Nephron (organoid): ENCODE results near the gene CLCA4.
"Not testable (repeated sequence)": the region's sequence is repeated elsewhere in the genome, so short reads cannot be mapped to it uniquely, and the experiment has no call there.

Source experiments
- H3K27ac Mint-ChIP-seq, 3 experiments: 2 replicates each; pipeline ENCODE4 v1.8.0; 2020; ENCODE audit warnings: mixed read lengths in 3 of 3, mild to moderate bottlenecking in 2 of 3, moderate library complexity in 1 of 3
- H3K27me3 Mint-ChIP-seq: 2 replicates; pipeline ENCODE4 v1.8.0; 2021; ENCODE audit warnings: low read depth, mild to moderate bottlenecking, moderate library complexity, mixed read lengths
- H3K36me3 Mint-ChIP-seq: 2 replicates; pipeline ENCODE4 v1.8.0; 2020; ENCODE audit warnings: low read depth, mixed read lengths
- H3K4me1 Mint-ChIP-seq: 2 replicates; pipeline ENCODE4 v1.8.0; 2020; ENCODE audit warnings: mixed read lengths
- H3K4me3 Mint-ChIP-seq, 3 experiments: 2 replicates each; pipeline ENCODE4 v1.8.0; 2020; ENCODE audit warnings: mild to moderate bottlenecking in 3 of 3, mixed read lengths in 3 of 3, moderate library complexity in 2 of 3
- H3K9me3 Mint-ChIP-seq: 2 replicates; pipeline ENCODE4 v1.8.0; 2020; ENCODE audit warnings: mixed read lengths
- TF ChIP-seq, protein P1 (sequence below), 3 experiments: fragments of 200-600 bp; sonication (generic); IDR thresholded peaks; one replicate each; pipeline ENCODE4 v1.5.0; 2021; ENCODE audit warnings: antibody characterized with exemption in 3 of 3; ENCODE audit not compliant: unreplicated experiment in 3 of 3

The CLCA4 gene

DNA sequence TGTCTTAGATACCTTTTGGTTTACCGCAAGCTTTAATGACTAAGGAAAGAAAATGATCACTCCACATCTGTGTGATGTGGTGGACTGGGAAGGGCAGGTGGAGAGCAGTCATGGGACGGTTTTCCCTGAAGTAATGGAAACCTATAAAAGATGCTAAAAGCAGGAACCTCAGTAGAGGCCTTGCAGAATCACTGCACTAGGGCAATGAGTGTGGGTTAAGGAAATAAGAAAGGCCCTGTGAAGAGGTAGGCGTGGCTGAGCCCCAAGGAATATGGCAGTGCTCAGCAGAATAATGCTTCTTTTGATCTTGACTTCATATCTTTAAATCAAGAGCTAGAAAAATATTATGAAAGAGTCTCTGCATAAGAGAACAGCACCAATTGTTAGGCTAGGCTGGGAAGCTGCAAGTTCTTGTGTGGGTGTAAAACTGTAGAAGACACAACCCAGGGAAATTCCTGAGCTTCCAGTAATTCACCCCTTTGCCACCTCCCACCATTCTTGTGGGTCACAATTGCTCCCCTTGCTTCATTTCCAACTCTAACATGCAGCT is 49.9 kb downstream of the CLCA4 start:
- H3K4me3 Mint-ChIP-seq, result no peak overlapping the region
- no peak overlapping the region for H3K27ac Mint-ChIP-seq
- peaks cover 10% of the 10 kb centered on the region for H3K9me3 Mint-ChIP-seq

DNA sequence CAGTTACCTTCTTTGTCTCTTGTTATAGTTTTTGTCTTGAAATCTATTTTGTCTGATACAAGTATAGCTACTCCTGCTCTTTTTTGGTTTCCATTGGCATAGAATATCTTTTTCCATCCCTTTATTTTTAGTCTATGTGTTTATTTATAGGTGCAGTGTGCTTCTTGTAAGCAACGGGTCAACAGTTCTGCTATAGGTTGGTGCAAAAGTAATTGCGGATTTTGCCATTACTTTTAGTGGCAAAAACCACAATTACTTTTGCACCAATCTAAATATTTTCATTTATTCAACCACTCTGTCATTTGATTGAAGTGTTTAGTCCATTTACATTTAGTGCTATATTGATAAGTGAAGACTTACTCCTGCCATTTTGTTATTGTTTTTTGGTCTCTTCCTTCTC is 59.2 kb downstream of the CLCA4 start:
- not testable (repeated sequence) for H3K27me3 Mint-ChIP-seq, H3K27ac Mint-ChIP-seq, H3K36me3 Mint-ChIP-seq, H3K4me3 Mint-ChIP-seq, H3K4me1 Mint-ChIP-seq
- H3K9me3 Mint-ChIP-seq, result peaks cover 12% of the 10 kb centered on the region

More for the DNA sequence above, 49.9 kb downstream of the CLCA4 start:
- Mint-ChIP-seq H3K4me1 (no peaks in the 10 kb centered on the region), H3K36me3 (no peaks in the 10 kb centered on the region), H3K27me3 (no peaks in the 10 kb centered on the region)
- TF ChIP-seq, protein P1, sequence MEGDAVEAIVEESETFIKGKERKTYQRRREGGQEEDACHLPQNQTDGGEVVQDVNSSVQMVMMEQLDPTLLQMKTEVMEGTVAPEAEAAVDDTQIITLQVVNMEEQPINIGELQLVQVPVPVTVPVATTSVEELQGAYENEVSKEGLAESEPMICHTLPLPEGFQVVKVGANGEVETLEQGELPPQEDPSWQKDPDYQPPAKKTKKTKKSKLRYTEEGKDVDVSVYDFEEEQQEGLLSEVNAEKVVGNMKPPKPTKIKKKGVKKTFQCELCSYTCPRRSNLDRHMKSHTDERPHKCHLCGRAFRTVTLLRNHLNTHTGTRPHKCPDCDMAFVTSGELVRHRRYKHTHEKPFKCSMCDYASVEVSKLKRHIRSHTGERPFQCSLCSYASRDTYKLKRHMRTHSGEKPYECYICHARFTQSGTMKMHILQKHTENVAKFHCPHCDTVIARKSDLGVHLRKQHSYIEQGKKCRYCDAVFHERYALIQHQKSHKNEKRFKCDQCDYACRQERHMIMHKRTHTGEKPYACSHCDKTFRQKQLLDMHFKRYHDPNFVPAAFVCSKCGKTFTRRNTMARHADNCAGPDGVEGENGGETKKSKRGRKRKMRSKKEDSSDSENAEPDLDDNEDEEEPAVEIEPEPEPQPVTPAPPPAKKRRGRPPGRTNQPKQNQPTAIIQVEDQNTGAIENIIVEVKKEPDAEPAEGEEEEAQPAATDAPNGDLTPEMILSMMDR (IDR thresholded peaks at IDR 0.05; ENCODE audit: unreplicated experiment in 3 of 3), result no peak

DNA sequence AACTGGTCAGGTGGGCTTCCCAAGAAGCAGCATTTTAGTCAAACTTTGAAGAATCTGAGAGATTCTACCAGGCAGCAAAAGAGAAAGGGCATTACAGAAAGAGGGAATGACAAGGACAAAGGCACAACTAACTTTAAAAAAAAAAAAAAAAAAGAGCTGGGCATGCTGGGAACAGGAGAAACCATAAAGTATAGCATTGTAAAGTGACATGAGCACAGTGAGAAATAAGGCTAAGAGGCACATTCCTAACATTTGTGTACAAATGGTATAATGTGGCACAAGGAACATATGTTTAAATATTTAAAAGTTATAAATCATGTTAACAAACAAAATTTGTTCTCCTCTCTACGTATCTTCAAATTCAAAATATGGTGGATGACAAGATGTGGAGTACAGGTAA is 69.6 kb downstream of the CLCA4 start:
- peaks cover 24% of the 10 kb centered on the region for H3K9me3 Mint-ChIP-seq
- no peak overlapping the region for H3K4me3 Mint-ChIP-seq
- no peaks in the 10 kb centered on the region for H3K27me3 Mint-ChIP-seq
- no peaks in the 10 kb centered on the region for H3K36me3 Mint-ChIP-seq
- no peak overlapping the region for H3K27ac Mint-ChIP-seq
- H3K4me1 Mint-ChIP-seq, result no peaks in the 10 kb centered on the region
- TF ChIP-seq, protein P1 (IDR thresholded peaks at IDR 0.05; ENCODE audit: unreplicated experiment in 3 of 3), result no peak

DNA sequence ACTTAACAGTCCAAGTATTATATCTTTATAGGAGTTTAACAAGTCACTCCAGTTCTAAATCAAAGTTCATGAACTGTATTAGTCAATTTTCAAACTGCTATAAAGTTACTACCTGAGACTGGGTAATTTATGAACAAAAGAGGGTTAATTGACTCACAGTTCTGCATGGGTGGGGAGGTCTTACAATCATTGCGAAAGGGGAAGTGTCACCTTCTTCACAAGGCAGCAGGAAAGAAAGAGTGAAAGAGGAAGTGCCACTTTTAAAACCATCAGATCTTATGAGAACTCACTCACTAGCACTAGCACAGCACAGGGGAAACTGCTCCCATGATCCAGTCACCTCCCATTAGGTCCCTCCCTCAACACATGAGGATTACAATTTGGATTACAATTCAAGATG is 70.0 kb downstream of the CLCA4 start:
- Mint-ChIP-seq H3K4me1 (no peaks in the 10 kb centered on the region), H3K4me3 (no peak overlapping the region), H3K9me3 (peaks cover 21% of the 10 kb centered on the region), H3K27ac (no peak overlapping the region), H3K27me3 (no peaks in the 10 kb centered on the region), H3K36me3 (no peaks in the 10 kb centered on the region)
- TF ChIP-seq, protein P1 (IDR thresholded peaks at IDR 0.05; ENCODE audit: unreplicated experiment in 3 of 3), result no peak

DNA sequence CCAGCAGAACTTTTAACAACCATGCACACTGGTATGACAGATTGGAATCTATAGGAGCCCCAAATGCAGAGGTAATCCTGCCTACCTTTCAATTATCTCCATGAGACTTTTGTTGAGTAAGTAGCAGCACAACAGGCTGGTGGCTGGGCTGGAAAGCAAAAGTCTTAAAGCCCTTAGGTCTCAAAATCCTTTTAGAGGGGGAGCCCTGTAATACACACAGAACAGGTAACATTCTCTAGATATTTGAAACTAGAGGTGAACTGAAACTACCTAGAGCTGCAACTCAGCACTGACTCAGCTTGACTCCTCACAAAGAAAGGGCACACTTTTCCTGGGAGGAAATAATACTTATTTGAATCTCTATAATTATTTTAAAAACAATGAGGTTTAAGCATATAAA is 71.5 kb downstream of the CLCA4 start:
- Mint-ChIP-seq H3K36me3 (no peaks in the 10 kb centered on the region), H3K27ac (no peak overlapping the region), H3K4me1 (no peaks in the 10 kb centered on the region), H3K9me3 (peaks cover 9% of the 10 kb centered on the region), H3K27me3 (peaks cover 4% of the 10 kb centered on the region), H3K4me3 (no peak overlapping the region)
- TF ChIP-seq, protein P1 (IDR thresholded peaks at IDR 0.05; ENCODE audit: unreplicated experiment in 3 of 3), result no peak

DNA sequence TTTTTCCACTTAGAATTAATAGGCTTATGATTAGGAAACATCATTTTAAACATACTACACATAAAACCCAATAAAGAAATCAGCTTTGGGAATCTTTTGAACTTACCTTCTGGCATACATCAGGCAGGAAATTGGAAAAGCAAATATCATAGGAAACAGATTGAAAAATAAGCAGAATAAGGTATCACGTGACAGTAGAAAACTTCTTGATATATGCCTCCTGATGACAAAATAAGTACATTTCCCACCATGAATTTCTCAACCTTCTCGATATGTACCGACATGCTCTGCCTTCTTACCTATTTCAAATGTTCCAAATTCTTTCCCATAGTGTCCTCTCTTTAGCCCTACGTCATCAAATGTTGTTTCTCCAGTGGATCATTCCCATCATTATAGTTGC is 72.4 kb downstream of the CLCA4 start:
- H3K4me3 Mint-ChIP-seq, result no peak overlapping the region
- TF ChIP-seq, protein P1 (IDR thresholded peaks at IDR 0.05; ENCODE audit: unreplicated experiment in 3 of 3), result no peak
- H3K9me3 Mint-ChIP-seq, result peaks cover 11% of the 10 kb centered on the region
- no peaks in the 10 kb centered on the region for H3K4me1 Mint-ChIP-seq
- H3K36me3 Mint-ChIP-seq, result no peaks in the 10 kb centered on the region
- peaks cover 4% of the 10 kb centered on the region for H3K27me3 Mint-ChIP-seq
- H3K27ac Mint-ChIP-seq, result no peak overlapping the region
